HG02852 (cell line): ENCODE measurements around the gene SCGN.

Experiments
- ATAC-seq: cut with Tn5 transposase; IDR thresholded peaks from one replicate; pipeline ENCODE4 v1.9.1; 2021; ENCODE audit warnings: mild to moderate bottlenecking, moderate library complexity; ENCODE audit not compliant: unreplicated experiment

The SCGN gene, protein sequence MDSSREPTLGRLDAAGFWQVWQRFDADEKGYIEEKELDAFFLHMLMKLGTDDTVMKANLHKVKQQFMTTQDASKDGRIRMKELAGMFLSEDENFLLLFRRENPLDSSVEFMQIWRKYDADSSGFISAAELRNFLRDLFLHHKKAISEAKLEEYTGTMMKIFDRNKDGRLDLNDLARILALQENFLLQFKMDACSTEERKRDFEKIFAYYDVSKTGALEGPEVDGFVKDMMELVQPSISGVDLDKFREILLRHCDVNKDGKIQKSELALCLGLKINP

DNA sequence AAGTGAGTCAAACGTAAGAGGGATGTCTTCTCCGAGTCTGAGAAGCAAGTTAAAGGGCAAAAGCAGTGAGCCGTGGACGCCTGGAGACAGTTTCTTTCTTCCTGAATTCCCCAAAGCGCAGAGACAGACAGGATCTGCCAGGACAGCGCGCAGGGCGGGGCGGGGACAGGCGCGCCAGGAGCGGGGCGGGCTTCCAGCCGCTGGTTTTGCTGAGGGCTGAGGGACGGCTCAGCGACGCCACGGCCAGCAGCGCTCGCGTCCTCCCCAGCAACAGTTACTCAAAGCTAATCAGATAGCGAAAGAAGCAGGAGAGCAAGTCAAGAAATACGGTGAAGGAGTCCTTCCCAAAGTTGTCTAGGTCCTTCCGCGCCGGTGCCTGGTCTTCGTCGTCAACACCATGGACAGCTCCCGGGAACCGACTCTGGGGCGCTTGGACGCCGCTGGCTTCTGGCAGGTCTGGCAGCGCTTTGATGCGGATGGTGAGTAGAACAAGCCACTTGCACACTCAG lies at the start of gene SCGN:
Gene SCGN (plus strand): TSS at position 209 of the 509 bp plus-strand sequence. CDS start 189 bp downstream, at position 398.
- no peak for ATAC-seq

DNA sequence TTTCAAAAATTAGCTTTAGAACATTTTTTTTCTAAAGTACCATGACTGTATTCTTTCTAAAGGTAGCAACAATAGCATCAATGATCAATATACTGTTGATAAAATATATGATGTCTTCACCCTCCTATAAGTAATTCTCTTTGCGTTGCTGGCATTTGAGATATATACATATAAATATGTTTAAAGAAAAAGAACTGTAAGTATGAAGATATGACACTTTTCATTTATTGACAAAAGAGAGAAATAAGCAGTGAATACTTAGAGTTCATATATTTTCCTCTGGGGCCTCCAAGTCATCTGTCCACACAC lies 49.4 kb upstream of the SCGN start:
- ATAC-seq = no peak

DNA sequence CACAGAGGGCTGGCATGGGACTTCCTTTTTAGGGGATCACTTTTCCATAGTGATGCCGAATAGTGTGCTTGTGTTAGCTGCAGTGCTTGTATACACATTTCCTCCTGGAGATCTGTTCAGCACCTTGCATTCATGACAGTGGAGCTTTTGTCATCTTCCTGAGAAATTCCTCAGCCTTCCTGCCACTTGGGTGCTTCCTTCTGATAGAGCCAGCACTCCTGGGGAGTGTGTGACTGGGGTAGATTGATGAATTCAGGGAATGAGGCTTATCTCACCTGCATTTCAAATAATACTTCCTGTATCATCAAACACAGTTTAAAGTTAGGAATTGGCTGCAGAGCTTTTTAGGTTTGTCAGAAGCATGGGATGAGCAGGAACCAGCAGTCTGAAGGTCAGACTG lies 48.8 kb upstream of the SCGN start:
- ATAC-seq = no peak

DNA sequence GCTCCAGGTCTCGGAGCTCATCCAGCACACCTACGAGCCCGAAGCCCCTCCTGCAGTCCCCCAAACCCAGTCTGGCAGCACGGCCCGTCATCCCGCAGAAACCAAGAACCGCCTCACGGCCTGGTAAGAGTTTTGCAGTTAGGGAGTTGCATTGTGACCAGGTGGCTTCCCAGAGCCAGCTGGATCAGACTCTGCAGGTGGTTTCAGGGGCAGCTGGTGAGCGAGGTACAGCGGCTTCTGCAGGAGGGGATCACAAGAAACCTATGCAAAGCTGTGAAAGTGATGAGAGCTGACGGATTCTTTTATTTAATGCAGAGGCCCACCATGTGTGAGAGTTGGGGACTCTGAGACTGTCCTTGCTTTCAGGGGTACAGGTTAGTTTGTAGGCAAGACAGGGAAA lies 45.9 kb upstream of the SCGN start:
- no peak for ATAC-seq

DNA sequence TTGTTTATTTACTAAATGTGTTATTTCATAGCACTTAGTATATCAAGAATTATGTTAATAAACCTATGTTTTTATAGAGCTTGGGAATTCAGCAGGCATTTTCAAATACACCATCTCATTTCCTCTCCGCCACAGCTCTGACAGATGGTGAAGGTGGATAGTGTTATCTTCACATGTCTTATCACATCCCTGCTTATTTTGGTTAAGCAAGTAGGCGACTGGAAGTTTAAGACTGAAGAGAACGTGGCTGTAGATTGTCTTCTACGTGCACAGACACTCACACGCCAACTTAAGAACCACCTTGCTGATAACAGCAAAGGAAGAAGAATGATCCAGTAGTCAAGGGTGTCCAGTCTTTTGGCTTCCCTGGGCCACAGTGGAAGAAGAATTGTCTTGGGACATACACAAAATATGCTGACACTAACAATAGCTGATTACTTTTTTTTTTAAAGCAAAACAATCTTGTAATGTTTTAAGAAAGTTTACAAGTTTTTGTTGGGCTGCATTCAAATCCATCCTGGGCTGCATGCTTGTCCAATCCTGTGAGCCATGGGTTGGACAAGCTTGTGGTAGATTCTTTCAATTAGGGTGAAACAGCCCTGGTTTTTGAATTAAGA lies 43.3 kb upstream of the SCGN start:
- no peak for ATAC-seq

DNA sequence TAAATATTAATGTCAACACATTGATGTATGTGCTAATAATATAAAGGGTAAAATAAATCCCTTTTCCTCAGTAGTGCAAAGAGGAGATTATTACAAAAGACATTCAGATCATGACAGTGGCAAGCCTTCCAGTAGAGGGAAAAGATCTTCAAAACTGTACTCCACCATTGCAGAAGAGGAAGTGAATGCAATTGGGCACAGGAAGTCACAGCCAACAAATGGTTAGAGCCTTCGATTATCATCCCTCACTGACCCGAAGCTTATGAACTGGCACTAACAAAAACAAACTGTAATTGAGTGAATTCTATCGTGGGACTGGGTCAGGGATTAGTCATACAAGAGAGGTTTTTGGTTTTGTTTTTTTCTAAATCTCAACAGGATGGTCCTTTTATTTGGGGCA lies 39.3 kb upstream of the SCGN start:
- no peak for ATAC-seq

DNA sequence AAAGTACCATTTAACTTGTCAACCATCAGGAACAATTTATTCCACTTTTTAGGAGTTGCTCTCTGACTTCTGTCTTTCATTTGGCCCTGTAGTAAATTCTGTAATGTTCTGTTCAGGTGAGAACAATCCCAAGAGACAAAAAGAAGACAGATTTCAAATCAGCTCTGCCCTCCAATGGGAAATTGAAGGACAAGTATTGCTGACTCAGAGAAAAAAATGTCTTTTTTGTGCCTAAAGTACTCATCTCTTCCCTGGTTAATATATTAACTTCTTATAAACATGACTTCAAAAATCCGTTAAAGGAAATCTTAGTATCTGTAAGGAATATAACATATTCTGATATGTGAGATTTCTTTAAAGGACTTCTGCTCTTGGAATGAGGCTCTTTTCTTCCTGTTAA lies 38.6 kb upstream of the SCGN start:
- no peak for ATAC-seq

DNA sequence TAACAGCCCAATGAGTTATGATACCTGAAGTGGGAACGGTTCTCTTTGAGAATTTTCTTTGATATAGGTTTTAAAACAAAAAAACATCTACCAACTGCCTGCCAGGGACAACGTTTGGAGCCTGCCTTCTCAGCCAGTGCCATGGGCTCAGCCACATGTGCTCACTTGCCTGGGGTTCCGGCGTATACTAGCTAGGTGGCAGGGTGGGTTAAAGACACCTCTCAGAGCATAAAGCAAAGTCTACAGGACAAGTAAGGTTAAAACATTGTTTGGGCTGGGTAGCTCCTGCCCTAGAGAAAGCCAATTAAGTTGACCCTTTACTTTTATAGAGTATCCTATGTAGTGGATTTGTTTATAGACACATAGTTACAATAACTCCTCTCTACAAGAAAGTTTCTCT lies 38.0 kb upstream of the SCGN start:
- no peak for ATAC-seq

DNA sequence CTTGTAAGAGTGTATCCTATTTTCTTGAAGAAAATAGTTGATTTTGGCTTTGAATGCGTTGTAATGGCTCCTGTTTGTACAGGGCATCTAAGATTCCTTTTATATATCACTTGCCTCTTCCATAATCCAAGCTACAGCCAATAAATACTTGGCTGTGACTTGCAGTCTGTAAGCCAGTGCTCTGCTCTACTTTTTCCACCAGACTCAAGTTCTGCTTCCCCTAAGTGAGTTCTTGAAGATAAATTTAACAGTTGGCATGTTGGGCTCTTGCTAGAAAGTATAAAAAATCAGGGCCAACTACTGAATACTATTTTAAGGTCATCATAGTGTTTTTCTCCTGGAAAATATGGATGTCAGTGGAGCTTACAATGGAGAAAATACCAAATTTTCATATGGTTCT lies 36.5 kb upstream of the SCGN start:
- no peak for ATAC-seq

DNA sequence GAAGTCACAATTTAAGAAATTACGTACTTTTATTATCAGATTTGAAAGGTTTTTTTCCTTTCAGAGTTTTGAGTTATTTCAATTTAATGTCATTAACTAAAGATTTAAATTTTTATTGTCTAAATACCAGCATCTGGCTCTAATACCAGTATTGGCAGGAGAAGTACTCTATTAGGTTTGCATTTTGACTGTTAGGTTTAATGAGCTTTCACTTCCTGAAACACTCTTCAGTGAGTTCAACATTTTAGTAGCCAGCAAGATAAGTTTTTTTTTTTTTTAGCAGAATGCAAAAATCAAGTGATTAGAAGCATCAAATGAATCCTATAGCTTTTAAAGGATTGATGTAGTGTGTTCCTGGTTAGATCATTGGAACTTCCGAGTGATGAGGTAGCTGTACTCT lies 34.0 kb upstream of the SCGN start:
- no peak for ATAC-seq

DNA sequence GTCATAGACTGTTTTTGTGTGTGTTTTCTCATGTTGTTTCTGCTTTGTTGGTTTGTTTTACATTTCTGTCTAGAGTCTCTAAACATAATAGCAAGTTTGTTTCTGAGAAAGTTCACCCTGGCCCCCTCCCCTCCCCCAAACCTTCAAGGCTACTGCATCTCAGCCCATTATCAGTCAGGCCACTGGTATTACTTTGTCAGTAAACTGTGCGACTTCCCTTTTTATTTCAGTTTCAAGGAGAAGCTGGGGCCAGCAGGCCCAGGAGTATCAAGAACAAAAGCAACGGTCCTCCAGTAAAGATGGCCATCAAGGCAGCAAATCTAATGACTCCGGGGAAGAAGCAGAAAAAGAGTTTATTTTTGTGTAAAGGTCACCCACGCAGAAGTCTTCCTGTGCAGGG lies 32.8 kb upstream of the SCGN start:
- no peak for ATAC-seq

DNA sequence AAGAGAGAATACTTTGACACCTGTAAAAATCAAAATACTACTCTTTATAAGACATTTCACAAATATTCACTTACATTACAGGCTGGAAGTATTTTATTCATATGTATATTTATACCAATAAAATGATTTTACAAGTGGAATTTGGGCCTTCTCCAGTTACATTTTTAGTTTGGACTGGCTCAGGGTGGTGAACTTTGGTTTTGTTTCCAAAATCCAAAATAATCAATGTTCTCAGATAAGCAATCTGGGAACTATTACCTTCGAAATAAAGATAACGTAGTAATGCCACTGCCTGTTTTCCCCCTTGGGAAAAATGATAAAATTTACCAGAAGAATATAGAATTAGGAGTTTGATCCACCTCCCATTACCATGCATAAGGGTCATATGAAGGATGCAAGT lies 31.6 kb upstream of the SCGN start:
- no peak for ATAC-seq

DNA sequence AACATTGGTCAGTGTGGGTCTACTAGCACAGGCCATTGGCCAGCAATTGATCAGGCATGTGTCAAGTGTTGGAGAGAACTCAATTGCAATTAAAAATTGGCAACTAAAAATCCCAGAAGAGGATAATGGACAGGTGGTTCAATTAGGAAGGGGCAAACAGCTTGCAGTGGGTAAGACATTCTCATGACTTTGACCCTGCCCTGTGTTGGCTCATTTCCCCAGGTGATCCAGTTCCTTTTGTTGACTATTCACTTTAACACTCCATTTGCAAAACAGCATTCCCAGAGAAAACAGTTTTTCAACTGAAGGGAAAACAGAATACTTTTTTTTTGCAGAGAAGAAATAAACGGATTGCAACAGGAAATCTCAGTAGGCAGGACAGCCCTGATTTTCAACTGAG lies 28.9 kb upstream of the SCGN start:
- no peak for ATAC-seq

DNA sequence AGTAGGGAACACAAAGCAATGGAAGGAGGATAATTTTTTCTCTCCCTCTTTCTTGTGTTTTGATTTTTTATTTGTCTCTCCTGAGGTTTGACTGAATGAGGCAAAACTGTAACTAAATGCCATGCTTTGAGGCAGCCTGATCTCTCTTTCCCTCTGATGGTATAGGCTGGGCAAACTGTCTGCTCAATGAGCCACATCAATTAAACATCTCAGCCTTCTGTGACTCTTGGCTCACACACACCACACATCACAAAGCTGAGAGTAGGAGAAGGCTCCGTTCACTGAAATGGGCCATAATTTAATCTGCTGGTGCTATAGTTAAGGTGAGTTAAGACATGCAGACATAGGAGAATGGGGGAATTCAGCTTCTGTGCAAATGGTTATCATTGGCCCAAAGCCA lies 28.1 kb upstream of the SCGN start:
- no peak for ATAC-seq

DNA sequence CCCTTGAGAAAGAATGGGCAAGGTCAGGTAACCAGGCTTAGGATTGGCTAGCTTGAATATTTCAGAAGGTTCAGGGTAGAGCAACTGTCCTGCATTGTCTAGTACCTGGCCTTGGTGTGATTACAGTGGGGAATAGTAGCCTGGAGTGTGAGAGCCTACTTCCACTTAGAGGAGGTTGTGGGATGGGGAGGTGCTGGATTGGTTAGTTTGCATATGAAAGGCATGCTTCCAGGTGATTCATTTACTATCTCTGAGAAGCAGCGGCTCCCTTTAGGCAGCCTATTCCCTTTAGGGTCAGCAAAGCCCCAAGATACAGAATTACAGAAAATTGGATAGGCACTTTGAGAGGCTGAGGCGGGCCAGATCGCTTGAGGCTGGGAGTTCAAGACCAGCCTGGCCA lies 25.0 kb upstream of the SCGN start:
- no peak for ATAC-seq

DNA sequence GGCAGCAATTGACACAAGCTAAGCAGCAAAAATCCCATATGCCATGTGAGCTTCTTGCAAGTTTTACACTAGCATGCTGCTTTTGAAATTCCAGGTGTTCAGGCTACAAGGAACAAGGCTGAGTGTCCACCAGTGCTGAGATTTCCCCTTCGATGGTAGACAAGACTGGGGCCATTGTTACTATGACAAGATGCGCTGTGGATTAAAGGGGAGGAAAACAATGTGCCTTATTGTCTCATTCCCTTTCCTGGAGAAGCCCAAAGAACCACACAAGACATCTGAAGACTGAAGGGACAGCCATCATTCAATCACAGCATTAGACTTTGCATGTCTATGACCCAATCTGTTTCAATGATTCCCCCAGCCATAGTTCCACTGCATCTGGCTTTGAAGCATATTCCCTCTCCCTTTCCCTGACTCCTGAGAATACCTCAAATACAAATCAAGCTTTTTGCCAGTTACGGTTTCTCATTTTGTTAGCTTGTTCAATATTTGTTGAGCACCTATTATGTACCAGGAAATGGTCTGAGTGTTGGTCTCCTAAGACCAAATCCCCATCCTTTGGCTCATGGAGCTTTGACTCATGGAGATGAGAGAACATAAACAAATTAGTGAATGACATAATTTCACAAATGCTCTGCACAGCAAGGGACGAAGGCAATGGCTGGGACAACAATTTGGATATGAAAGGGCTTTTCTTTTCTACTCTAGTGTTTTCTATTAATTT lies 23.4 kb upstream of the SCGN start:
- ATAC-seq = no peak

DNA sequence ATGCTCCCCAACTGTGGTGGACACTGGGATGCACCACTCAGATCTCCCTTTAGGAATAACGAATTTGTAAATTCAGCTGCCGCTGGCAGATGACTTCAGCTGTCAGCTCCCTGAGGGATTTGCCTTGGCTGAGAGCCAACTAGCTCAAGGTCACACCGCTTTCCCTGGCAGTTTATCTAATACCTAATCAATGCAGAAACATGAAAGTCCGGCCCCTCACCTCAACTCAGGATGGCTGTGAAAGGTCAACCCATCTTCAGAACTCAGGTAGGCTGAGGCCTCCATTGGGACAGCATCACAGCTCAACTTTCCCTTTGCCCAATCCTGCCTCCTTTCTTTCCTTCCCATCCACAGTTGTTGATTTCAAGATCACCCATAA lies 22.8 kb upstream of the SCGN start:
- ATAC-seq = no peak

DNA sequence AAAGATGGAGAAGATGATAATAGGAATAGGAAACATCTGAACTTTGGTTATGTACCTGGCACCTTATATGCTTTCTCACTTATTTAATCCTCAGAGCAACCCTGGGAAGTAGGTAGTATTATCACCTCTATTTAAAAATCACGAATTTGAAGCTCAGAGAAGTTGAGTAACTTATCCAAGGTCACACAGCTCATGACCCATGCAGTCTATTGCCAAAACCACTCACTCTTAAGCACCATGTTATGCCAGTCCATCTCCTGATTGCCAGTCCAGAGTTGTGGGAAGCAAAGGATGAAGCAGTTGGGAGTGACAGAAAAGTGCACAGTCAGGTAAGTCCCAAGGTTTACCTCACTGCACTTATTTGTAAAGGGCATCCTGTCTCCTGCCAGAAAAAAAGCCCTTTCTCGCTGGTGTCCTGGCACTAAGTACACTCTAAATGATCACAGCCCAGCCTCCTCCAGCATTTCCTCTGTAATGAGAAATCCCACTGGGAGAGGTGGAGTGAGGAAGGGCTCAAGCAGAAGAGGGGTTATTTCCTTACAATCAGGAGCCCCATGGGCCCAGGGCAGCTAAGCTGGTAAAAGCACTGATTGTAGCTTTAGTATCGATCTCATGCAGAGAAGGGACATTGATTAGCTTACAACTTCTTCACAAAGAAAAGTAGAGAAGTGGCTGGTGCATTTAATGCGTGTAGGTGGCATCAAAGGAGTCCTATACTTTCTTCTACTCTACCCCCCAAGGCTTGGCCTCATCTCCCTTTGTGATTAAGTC lies 21.3 kb upstream of the SCGN start:
- no peak for ATAC-seq

DNA sequence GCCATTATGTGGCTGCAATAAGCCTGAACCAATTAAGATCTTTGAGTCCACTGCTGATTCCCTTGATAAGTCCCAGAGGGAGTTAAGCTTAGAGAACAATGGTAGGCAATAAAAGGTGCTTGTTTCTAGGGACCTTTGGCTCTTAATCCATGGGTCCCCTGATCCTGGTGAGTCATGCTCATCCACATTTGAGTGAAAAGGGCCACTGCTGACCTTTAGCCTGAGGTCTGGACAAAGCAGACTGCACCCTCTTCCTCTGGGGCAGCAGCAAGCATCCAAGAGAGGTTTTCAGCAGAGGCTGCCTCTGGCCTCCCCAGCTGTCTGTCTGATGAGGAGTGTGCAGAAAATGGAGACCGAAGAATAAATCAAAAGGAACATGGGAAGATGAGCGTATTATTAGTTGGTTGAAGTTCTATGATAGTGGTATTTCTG lies 16.1 kb upstream of the SCGN start:
- no peak for ATAC-seq

DNA sequence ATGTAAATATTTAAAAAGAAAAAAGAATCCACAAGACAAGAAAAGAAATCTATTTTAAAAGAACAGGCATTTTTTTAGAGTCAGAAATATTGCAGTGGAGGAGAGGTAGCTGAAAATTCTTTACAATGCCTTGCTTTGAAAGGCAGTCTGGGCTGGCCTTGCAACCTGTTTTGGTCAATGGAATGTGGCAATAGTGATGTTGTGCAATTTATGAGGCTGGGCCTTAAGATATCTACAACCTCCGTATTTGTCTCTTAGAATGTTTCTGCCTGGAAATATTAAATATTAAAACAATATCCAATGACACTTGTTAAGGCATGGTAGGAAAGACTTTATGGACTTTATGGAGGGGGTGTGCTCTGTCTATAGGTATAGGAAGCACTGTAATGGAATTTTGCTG lies 14.8 kb upstream of the SCGN start:
- ATAC-seq = no peak

DNA sequence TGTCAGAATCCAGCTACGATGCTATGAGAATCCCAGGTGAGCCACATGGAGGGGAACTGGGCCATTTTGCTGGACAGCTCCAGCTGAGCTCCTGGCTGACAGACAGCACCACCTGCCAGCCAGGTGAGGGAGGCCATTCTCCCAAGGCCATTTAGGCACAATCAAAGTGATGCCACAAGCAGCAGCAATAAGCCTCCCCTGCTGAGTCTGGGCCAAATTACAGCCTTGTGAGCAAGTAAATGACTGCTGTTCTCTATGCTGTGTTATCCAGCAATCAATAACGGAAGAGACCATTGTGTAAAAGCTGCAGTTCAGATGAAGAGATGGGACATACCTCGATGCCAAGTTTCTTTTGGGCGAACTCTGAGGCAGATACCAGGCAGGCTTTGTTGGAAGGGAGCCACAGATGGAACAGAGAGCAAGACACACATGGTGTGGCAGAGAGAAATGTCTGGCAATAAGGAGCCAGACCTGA lies 14.0 kb upstream of the SCGN start:
- no peak for ATAC-seq
